Kidney (tissue), 14 donors: ENCODE data around the gene BTK. TPM values are rescaled to one million over a fixed set of nuclear protein-coding genes. Genes with fewer than 3 reads are reported as not detected.

Source experiments
- DNase-seq, 5 donors: peaks; one replicate each; pipeline ENCODE4 v3.0.0-alpha.2; 2013 to 2020
- FAIRE-seq: peaks from 2 replicates; lab custom pipeline; 2012; peaks lifted over from hg19 to GRCh38; lab: Jason Lieb, UNC
- H3K27ac ChIP-seq, 2 donors: one replicate each; pipeline ENCODE4 v1.7.0; 2013; ENCODE audit warnings: low read depth in 2 of 2, low read length in 2 of 2, inconsistent platforms in 1 of 2
- H3K27me3 ChIP-seq: one replicate; pipeline ENCODE4 v1.7.1; 2013; ENCODE audit warnings: low read length, inconsistent platforms; ENCODE audit not compliant: control insufficient read depth, insufficient read depth
- H3K36me3 ChIP-seq, 3 donors: one replicate each; pipeline versions ENCODE4 v1.7.0 to v1.7.1; 2013; ENCODE audit warnings: low read length in 3 of 3, control low read depth in 1 of 3, inconsistent platforms in 1 of 3; ENCODE audit not compliant: insufficient read depth in 3 of 3, control insufficient read depth in 2 of 3
- H3K4me1 ChIP-seq, 3 donors: one replicate each; pipeline versions ENCODE4 v1.7.0 to v1.7.1; 2013; ENCODE audit warnings: low read length in 3 of 3, inconsistent platforms in 1 of 3, low read depth in 1 of 3; ENCODE audit not compliant: control insufficient read depth in 2 of 3, insufficient read depth in 2 of 3
- H3K4me3 ChIP-seq, 3 donors: one replicate each; pipeline versions ENCODE4 v1.7.0 to v1.8.1; 2013; ENCODE audit warnings: low read length in 3 of 3, control low read depth in 1 of 3, inconsistent platforms in 1 of 3
- H3K9ac ChIP-seq, 3 donors: one replicate each; pipeline versions ENCODE4 v1.7.0 to v1.7.1; 2013; ENCODE audit warnings: low read length in 3 of 3, control low read depth in 1 of 3, inconsistent platforms in 1 of 3
- H3K9me3 ChIP-seq, 3 donors: one replicate each; pipeline versions ENCODE4 v1.7.0 to v1.7.1; 2013; ENCODE audit warnings: low read length in 3 of 3, control low read depth in 1 of 3, inconsistent platforms in 1 of 3; ENCODE audit not compliant: control insufficient read depth in 2 of 3, insufficient read depth in 1 of 3
- intact Hi-C: fragments of 100-400 bp; cut with DNase I; formaldehyde crosslinking; loops from one replicate; pipeline ENCODE4 v1.11.1; 2022
- polyA plus RNA-seq: library from polyadenylated mRNA; stranded (reverse); fragments of 350-450 nt; fragmentation: Illumina TruSeq; extraction: RNeasy Lipid Tissue Mini Kit (QIAGEN cat#74804); gene quantifications from one replicate; pipeline ENCODE4 v1.2.3, GENCODE V29; 2014; ENCODE audit warnings: low read depth, low replicate concordance; ENCODE audit not compliant: insufficient read depth
- total RNA-seq: library from RNA; stranded (reverse); fragmentation: NEBNext Ultra II Directional; extraction: Animal tissue kit (Norgen Biotek cat#: 25700); gene quantifications from one replicate; pipeline ENCODE4 v1.2.1, GENCODE V29; 2021
- TF ChIP-seq, protein P1 (sequence below): IDR thresholded peaks from 3 replicates; pipeline ENCODE4 v1.5.1; 2012; ENCODE audit warnings: mild to moderate bottlenecking, moderate library complexity, borderline replicate concordance; ENCODE audit not compliant: insufficient read depth; ENCODE audit errors: extremely low read depth
- donor health status: control.
- donor health status: control.
- donor health status: control.
- donor health status: control.
- donor health status: control.
- donor health status: DM: yes; HTN: yes; CAD: no.
- donor health status: Normal renal cell carcinoma (clear cell type).

Gene BTK
- total and polyA plus RNA-seq, 2 donors from 2014 or later = 0.77 to 13.9 TPM

DNA sequence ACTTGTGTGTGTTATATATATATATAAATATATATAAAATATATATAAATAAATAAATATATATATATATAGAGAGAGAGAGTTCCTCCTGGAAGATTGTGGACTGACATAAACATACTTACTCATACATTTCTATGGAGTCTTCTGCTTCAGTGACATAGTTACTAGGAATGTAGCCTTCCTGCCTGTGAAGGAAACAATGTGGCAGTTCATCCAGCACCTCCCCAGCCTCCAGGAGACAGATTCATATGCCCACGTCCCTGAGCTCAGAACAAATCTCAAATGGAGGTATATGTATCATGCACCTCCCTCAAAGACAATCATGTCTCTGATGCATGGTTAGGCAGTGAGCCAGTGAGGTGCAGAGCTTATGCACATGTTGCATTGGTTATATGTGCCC is 26.0 kb downstream of the BTK start:
- TF ChIP-seq, protein P1, sequence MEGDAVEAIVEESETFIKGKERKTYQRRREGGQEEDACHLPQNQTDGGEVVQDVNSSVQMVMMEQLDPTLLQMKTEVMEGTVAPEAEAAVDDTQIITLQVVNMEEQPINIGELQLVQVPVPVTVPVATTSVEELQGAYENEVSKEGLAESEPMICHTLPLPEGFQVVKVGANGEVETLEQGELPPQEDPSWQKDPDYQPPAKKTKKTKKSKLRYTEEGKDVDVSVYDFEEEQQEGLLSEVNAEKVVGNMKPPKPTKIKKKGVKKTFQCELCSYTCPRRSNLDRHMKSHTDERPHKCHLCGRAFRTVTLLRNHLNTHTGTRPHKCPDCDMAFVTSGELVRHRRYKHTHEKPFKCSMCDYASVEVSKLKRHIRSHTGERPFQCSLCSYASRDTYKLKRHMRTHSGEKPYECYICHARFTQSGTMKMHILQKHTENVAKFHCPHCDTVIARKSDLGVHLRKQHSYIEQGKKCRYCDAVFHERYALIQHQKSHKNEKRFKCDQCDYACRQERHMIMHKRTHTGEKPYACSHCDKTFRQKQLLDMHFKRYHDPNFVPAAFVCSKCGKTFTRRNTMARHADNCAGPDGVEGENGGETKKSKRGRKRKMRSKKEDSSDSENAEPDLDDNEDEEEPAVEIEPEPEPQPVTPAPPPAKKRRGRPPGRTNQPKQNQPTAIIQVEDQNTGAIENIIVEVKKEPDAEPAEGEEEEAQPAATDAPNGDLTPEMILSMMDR = no peak
- FAIRE-seq (no peak), DNase-seq (no peak)
- no peaks in the 10 kb centered on the region for H3K4me1 ChIP-seq
- intact Hi-C loops = no loop called here
- no peak overlapping the region for H3K4me3 ChIP-seq
- no peak overlapping the region for H3K27ac ChIP-seq
- no peaks in the 10 kb centered on the region for H3K36me3 ChIP-seq
- H3K9ac ChIP-seq = no peak overlapping the region
- peaks cover 2% of the 10 kb centered on the region for H3K27me3 ChIP-seq
- no peaks in the 10 kb centered on the region for H3K9me3 ChIP-seq

DNA sequence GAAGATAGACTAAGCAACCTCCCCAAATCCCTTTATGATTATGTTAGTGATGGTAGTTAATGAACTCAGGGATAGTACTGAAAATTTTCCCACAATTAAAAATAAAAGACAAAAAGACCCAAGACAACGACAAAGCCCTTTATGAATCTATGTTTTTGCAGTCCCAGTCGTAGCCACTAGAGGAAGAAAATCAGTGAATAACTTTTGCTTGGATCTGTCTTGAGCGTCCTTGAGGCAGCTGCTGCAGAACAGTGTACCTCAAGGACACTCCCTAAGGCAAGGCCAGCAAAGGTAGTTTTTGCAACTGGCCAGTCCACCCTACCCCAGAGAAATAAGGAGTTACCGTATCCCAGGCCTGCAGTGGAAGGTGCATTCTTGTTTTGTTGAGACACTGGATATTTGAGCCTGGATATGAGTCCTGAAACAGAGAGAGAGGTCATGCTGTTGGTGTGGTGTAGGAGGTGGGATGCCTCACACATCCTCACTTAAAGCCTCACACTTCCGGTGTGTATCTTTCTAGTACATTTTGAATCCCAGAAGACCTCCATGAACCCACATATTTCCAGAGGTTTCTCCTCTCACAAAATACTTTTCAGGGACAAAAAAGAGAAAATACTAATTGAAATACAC is 28.7 kb downstream of the BTK start:
- H3K27ac ChIP-seq = no peak overlapping the region
- H3K27me3 ChIP-seq = peaks cover 2% of the 10 kb centered on the region
- H3K36me3 ChIP-seq = no peaks in the 10 kb centered on the region
- FAIRE-seq = no peak
- H3K9ac ChIP-seq = no peak overlapping the region
- TF ChIP-seq, protein P1 = no peak
- DNase-seq = peak in 2 of 5 donors; percentile 12 to 16
- no peak overlapping the region for H3K4me3 ChIP-seq
- no peaks in the 10 kb centered on the region for H3K9me3 ChIP-seq
- intact Hi-C loops = no loop called here
- H3K4me1 ChIP-seq = no peaks in the 10 kb centered on the region

DNA sequence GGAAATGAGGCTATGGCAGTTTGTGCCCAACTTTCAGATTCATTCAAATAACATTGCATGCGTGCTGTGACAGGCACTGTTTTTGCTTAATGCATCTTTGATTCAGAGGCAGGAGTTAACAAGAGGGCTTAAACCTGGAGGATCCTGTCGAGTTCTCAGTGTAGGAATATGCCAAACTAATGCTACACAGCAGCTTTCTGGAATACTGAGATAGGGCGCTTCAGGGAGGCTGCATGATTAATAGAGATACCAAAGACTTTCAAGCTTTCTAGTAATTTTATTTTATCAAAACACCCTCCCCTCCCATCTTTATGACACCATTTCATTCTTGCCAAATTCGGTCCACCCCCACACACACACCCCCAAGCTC is 36.8 kb downstream of the BTK start:
- TF ChIP-seq, protein P1 = no peak
- intact Hi-C loops = no loop called here
- Histone ChIP-seq H3K9me3 (no peaks in the 10 kb centered on the region), H3K27me3 (no peaks in the 10 kb centered on the region), H3K9ac (peak overlapping the region in 2 of 3 donors; percentile 42 to 65), H3K4me3 (peak overlapping the region; percentile 76 to 83 (median 81)), H3K4me1 (peaks cover 0 to 2% (median 0%) of the 10 kb centered on the region in 3 donors), H3K36me3 (no peaks in the 10 kb centered on the region), H3K27ac (peak overlapping the region in 1 of 2 donors; percentile 89)
- DNase-seq (no peak), FAIRE-seq (no peak)
